GM12878 (cell line): Measurements from ENCODE around the gene IRGC.

Source experiments
- BHLHE40 ChIP-seq, 2 experiments: fragments of 450-650 bp in 1 of 2; IDR thresholded peaks; 2 replicates each; pipeline ENCODE4 v1.6.1; 2011 to 2017; ENCODE audit warnings: low read depth in 2 of 2, borderline replicate concordance in 1 of 2, improper control_type of control experiment in 1 of 2, low read length in 1 of 2, mild to moderate bottlenecking in 1 of 2
- EZH2 ChIP-seq: IDR thresholded peaks from 2 replicates; pipeline ENCODE4 v1.6.1; 2012; ENCODE audit warnings: low read depth, mild to moderate bottlenecking, control low read depth, inconsistent platforms, low read length, borderline replicate concordance; ENCODE audit not compliant: control insufficient read depth
- GATAD2B ChIP-seq: fragments of 450-650 bp; conservative IDR thresholded peaks from 2 replicates; pipeline ENCODE4 v1.6.1; 2017; ENCODE audit warnings: low read depth, mild to moderate bottlenecking, moderate library complexity
- NFYB ChIP-seq: IDR thresholded peaks from 2 replicates; pipeline ENCODE4 v1.6.1; 2011; ENCODE audit warnings: low read depth, mild to moderate bottlenecking, low read length, improper control_type of control experiment, moderate library complexity; ENCODE audit not compliant: insufficient read depth
- POLR2A ChIP-seq: IDR thresholded peaks from 2 replicates; pipeline ENCODE4 v1.6.1; 2011; ENCODE audit warnings: low read depth, mild to moderate bottlenecking, low read length
- PRDM15 ChIP-seq: fragments of 450-650 bp; formaldehyde crosslinking; IDR thresholded peaks from 2 replicates; pipeline ENCODE4 v1.4.0; 2020; ENCODE audit warnings: mild to moderate bottlenecking, moderate library complexity
- YY1 ChIP-seq: IDR thresholded peaks from 2 replicates; pipeline ENCODE4 v1.6.1; 2011; ENCODE audit warnings: low read depth, mild to moderate bottlenecking, low read length
- ZZZ3 ChIP-seq: IDR thresholded peaks from 2 replicates; pipeline ENCODE4 v1.6.1; 2011; ENCODE audit warnings: low read depth; ENCODE audit not compliant: control insufficient read depth, insufficient read length
- TF ChIP-seq, protein P1 (sequence below), 3 experiments: IDR thresholded peaks in 2 of 3; conservative IDR thresholded peaks in 1 of 3; 2 replicates each; pipeline ENCODE4 v1.5.1; 2011; ENCODE audit warnings: low read depth in 3 of 3, low read length in 3 of 3, mild to moderate bottlenecking in 3 of 3, control low read depth in 2 of 3, moderate library complexity in 2 of 3, inconsistent platforms in 1 of 3, mixed read lengths in 1 of 3; ENCODE audit not compliant: control insufficient read depth in 2 of 3, insufficient read depth in 1 of 3; ENCODE audit errors: extremely low read depth in 1 of 3
- TF ChIP-seq, protein P2 (sequence below): IDR thresholded peaks from 2 replicates; pipeline ENCODE4 v1.6.1; 2012; ENCODE audit warnings: low read depth, low read length, improper control_type of control experiment

DNA sequence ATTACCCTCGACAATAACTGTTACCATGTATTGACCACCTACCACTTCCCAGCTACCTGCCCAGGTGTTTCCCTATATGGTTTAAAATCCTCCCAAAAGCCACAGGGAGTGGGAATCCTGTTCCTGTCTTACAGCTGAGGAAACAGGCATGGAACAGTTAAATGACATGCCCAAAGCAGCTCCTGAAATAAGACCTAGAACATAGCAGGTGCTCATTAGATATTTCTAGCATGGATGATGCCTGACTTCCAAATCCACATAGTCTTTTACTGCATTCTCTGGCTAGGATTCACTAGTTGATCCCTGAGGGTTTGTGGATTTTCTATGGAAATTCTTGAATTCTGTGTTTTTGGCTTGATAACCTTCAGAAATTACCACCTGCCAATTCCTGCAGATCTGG, 51.9 kb downstream of the IRGC start:
- TF ChIP-seq NFYB (no peak), GATAD2B (no peak), PRDM15 (no peak), YY1 (no peak), BHLHE40 (IDR thresholded peaks at IDR 0.05; ENCODE audit: borderline replicate concordance in 1 of 2, low read depth in 2 of 2, low read length in 1 of 2) (no peak), POLR2A (no peak), ZZZ3 (no peak), EZH2 (no peak)
- TF ChIP-seq, protein P1, sequence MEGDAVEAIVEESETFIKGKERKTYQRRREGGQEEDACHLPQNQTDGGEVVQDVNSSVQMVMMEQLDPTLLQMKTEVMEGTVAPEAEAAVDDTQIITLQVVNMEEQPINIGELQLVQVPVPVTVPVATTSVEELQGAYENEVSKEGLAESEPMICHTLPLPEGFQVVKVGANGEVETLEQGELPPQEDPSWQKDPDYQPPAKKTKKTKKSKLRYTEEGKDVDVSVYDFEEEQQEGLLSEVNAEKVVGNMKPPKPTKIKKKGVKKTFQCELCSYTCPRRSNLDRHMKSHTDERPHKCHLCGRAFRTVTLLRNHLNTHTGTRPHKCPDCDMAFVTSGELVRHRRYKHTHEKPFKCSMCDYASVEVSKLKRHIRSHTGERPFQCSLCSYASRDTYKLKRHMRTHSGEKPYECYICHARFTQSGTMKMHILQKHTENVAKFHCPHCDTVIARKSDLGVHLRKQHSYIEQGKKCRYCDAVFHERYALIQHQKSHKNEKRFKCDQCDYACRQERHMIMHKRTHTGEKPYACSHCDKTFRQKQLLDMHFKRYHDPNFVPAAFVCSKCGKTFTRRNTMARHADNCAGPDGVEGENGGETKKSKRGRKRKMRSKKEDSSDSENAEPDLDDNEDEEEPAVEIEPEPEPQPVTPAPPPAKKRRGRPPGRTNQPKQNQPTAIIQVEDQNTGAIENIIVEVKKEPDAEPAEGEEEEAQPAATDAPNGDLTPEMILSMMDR (IDR thresholded peaks at IDR 0.05 in 2 of 3, conservative IDR thresholded peaks at IDR 0.05 in 1 of 3; ENCODE audit: control insufficient read depth in 2 of 3, extremely low read depth in 1 of 3, insufficient read depth in 1 of 3, low read depth in 3 of 3, low read length in 3 of 3) = no peak
- TF ChIP-seq, protein P2, sequence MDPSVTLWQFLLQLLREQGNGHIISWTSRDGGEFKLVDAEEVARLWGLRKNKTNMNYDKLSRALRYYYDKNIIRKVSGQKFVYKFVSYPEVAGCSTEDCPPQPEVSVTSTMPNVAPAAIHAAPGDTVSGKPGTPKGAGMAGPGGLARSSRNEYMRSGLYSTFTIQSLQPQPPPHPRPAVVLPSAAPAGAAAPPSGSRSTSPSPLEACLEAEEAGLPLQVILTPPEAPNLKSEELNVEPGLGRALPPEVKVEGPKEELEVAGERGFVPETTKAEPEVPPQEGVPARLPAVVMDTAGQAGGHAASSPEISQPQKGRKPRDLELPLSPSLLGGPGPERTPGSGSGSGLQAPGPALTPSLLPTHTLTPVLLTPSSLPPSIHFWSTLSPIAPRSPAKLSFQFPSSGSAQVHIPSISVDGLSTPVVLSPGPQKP = no peak
